SU-DHL-6 (cell line): Measurements from ENCODE around the gene OR6K3.

Experiments
- H2AFZ ChIP-seq: fragments of 200-600 bp; sonication (generic); 2 replicates; pipeline ENCODE4 v1.6.1; 2014; ENCODE audit warnings: low read depth, mild to moderate bottlenecking, moderate library complexity, mixed read lengths, antibody characterized with exemption, low read length; ENCODE audit not compliant: severe bottlenecking
- H3F3A ChIP-seq: fragments of 200-600 bp; shearing (Covaris generic); 2 replicates; pipeline ENCODE4 v1.6.0; 2016; ENCODE audit warnings: antibody characterized with exemption, mild to moderate bottlenecking; ENCODE audit not compliant: insufficient read depth
- H3K27ac ChIP-seq: fragments of 200-600 bp; sonication (generic); 2 replicates; pipeline ENCODE4 v1.5.1; 2016; ENCODE audit warnings: low read depth, mild to moderate bottlenecking, low read length, moderate library complexity, mixed read lengths
- H3K27me3 ChIP-seq: fragments of 200-600 bp; sonication (generic), shearing (Covaris generic); 2 replicates; pipeline ENCODE4 v1.6.0; 2014; ENCODE audit warnings: mild to moderate bottlenecking, low read length
- H3K36me3 ChIP-seq: fragments of 200-600 bp; sonication (generic); 2 replicates; pipeline ENCODE4 v1.6.1; 2014; ENCODE audit warnings: mild to moderate bottlenecking, low read length, mixed read lengths
- H3K4me2 ChIP-seq: fragments of 300-600, 200-600 bp; shearing (Covaris generic), sonication (generic); 2 replicates; pipeline ENCODE4 v1.6.0; 2014; ENCODE audit warnings: low read length, low read depth, mild to moderate bottlenecking; ENCODE audit not compliant: poor library complexity, severe bottlenecking
- H3K4me3 ChIP-seq: fragments of 200-600 bp; sonication (generic); 2 replicates; pipeline ENCODE4 v1.5.1; 2014; ENCODE audit warnings: antibody characterized with exemption, low read length, mild to moderate bottlenecking, mixed read lengths; ENCODE audit not compliant: insufficient read depth, poor library complexity, severe bottlenecking
- H3K79me2 ChIP-seq: fragments of 200-600 bp; sonication (generic); 2 replicates; pipeline ENCODE4 v1.6.1; 2014; ENCODE audit warnings: mild to moderate bottlenecking, low read length, moderate library complexity; ENCODE audit not compliant: insufficient read depth
- H3K9ac ChIP-seq: fragments of 200-600 bp; sonication (generic); 2 replicates; pipeline ENCODE4 v1.7.0; 2014; ENCODE audit warnings: mild to moderate bottlenecking, low read length
- H3K9me2 ChIP-seq: fragments of 200-600 bp; sonication (generic); replicated peaks from 2 replicates; pipeline ENCODE4 v1.6.1; 2014; ENCODE audit warnings: low read length; ENCODE audit not compliant: insufficient read depth
- H3K9me3 ChIP-seq: fragments of 200-600 bp; sonication (generic); 2 replicates; pipeline ENCODE4 v1.6.1; 2014; ENCODE audit warnings: low read length, mixed read lengths; ENCODE audit not compliant: insufficient read depth
- H4K20me1 ChIP-seq: fragments of 200-600 bp; sonication (generic); 2 replicates; pipeline ENCODE4 v1.6.1; 2014; ENCODE audit warnings: low read depth, mild to moderate bottlenecking, antibody characterized with exemption, low read length, moderate library complexity, mixed read lengths
- CTCF ChIP-seq: fragments of 200-600 bp; sonication (generic); IDR thresholded peaks from one replicate; pipeline ENCODE4 v1.5.1; 2017; ENCODE audit warnings: antibody characterized with exemption, mild to moderate bottlenecking, low read length, moderate library complexity; ENCODE audit not compliant: insufficient read depth, poor library complexity, severe bottlenecking
- EZH2phosphoT487 ChIP-seq: fragments of 200-600 bp; sonication (generic), shearing (Covaris generic); conservative IDR thresholded peaks from 2 replicates; pipeline ENCODE4 v1.6.1; 2018; ENCODE audit warnings: mild to moderate bottlenecking, antibody characterized with exemption, low read length, moderate library complexity, mixed read lengths

Gene OR6K3

GRCh38 chr1:158711098-158711497, 9.4 kb downstream of the OR6K3 start:
- Histone ChIP-seq H3K36me3 (no peaks in the 10 kb centered on the region), H3F3A (no peaks in the 10 kb centered on the region), H3K9me3 (no peaks in the 10 kb centered on the region), H3K9ac (no peak overlapping the region), H3K27ac (no peak overlapping the region), H4K20me1 (no peaks in the 10 kb centered on the region), H3K27me3 (no peaks in the 10 kb centered on the region), H3K4me3 (no peak overlapping the region), H3K9me2 (no peaks in the 10 kb centered on the region), H3K79me2 (no peaks in the 10 kb centered on the region), H2AFZ (no peak overlapping the region), H3K4me2 (no peak overlapping the region)
- TF ChIP-seq EZH2phosphoT487 (no peak), CTCF (no peak)

- H2AFZ ChIP-seq: no peak overlapping the region
- H3K9ac ChIP-seq: no peak overlapping the region
- no peaks in the 10 kb centered on the region for H3K9me2 ChIP-seq
- H3F3A ChIP-seq: no peaks in the 10 kb centered on the region
- no peak overlapping the region for H3K27ac ChIP-seq
- no peak for TF ChIP-seq EZH2phosphoT487
- H3K4me3 ChIP-seq: no peak overlapping the region
- no peaks in the 10 kb centered on the region for H4K20me1 ChIP-seq
- no peaks in the 10 kb centered on the region for H3K27me3 ChIP-seq
- H3K36me3 ChIP-seq: no peaks in the 10 kb centered on the region
- no peaks in the 10 kb centered on the region for H3K9me3 ChIP-seq
- no peak overlapping the region for H3K4me2 ChIP-seq
- H3K79me2 ChIP-seq: no peaks in the 10 kb centered on the region
Measured at GRCh38 chr1:158706096-158706495, 14.4 kb downstream of the OR6K3 start.

GRCh38 chr1:158700552-158700951, 20.0 kb downstream of the OR6K3 start, which contains the start of gene OR6K2:
Gene OR6K2 (minus strand): TSS chr1:158700652. CDS start chr1:158700652, 0 bp downstream.
- Histone ChIP-seq H3K9me2 (no peaks in the 10 kb centered on the region), H3K36me3 (no peaks in the 10 kb centered on the region), H3K27ac (no peak within 1 kb of the TSS), H3K9me3 (no peaks in the 10 kb centered on the region), H3K4me2 (no peak within 1 kb of the TSS), H3K4me3 (no peak within 1 kb of the TSS), H3K27me3 (no peaks in the 10 kb centered on the region), H3K9ac (no peak within 1 kb of the TSS), H2AFZ (no peak within 1 kb of the TSS), H3F3A (no peaks in the 10 kb centered on the region), H3K79me2 (no peaks in the 10 kb centered on the region), H4K20me1 (no peaks in the 10 kb centered on the region)
- no peak for TF ChIP-seq EZH2phosphoT487

- Histone ChIP-seq H3K27ac (no peak overlapping the region), H4K20me1 (no peaks in the 10 kb centered on the region), H3K36me3 (no peaks in the 10 kb centered on the region), H2AFZ (no peak overlapping the region), H3F3A (no peaks in the 10 kb centered on the region), H3K9ac (no peak overlapping the region), H3K9me3 (no peaks in the 10 kb centered on the region), H3K9me2 (no peaks in the 10 kb centered on the region), H3K27me3 (no peaks in the 10 kb centered on the region), H3K4me2 (no peak overlapping the region), H3K4me3 (no peak overlapping the region), H3K79me2 (no peaks in the 10 kb centered on the region)
- TF ChIP-seq EZH2phosphoT487: no peak
- TF ChIP-seq CTCF: no peak
Measured at GRCh38 chr1:158694596-158694995, 25.9 kb downstream of the OR6K3 start.
